Measurements from ENCODE around the gene SNU13.
A peak's percentile ranks its signal among the peaks of the same experiment; 100 is the strongest.
"Not testable (repeated sequence)": the region's sequence is repeated elsewhere in the genome, so short reads cannot be mapped to it uniquely, and the experiment has no call there.

SNU13 gene

GRCh38 chr22:41688365-41689211 is at the start of gene SNU13:
Gene SNU13, minus strand, starts transcription at chr22:41688867. Its CDS starts 71 bp downstream, at chr22:41688796.
- H3K4me1 Mint-ChIP-seq = peaks cover 20% of the 10 kb centered on the region
- H3K4me3 Mint-ChIP-seq = peak within 1 kb of the TSS; percentile 96 to 98 (median 97)
- no peak for TF ChIP-seq CTCF (IDR thresholded peaks at IDR 0.05; ENCODE audit: unreplicated experiment in 3 of 3)
- no peaks in the 10 kb centered on the region for H3K27me3 Mint-ChIP-seq (ENCODE audit: low read depth)
- H3K27ac Mint-ChIP-seq = peak within 1 kb of the TSS; percentile 96 to 99 (median 99)
- no peaks in the 10 kb centered on the region for H3K9me3 Mint-ChIP-seq
- H3K36me3 Mint-ChIP-seq (ENCODE audit: low read depth) = no peaks in the 10 kb centered on the region

GRCh38 chr22:41733241-41733640 is 44.6 kb upstream of the SNU13 start:
- not testable (repeated sequence) for H3K27me3 Mint-ChIP-seq (ENCODE audit: low read depth); H3K4me3 Mint-ChIP-seq; H3K27ac Mint-ChIP-seq; H3K4me1 Mint-ChIP-seq; H3K36me3 Mint-ChIP-seq (ENCODE audit: low read depth); H3K9me3 Mint-ChIP-seq

- Mint-ChIP-seq H3K4me1 (no peaks in the 10 kb centered on the region), H3K36me3 (ENCODE audit: low read depth) (no peaks in the 10 kb centered on the region), H3K4me3 (no peak overlapping the region), H3K27ac (no peak overlapping the region), H3K27me3 (ENCODE audit: low read depth) (no peaks in the 10 kb centered on the region), H3K9me3 (no peaks in the 10 kb centered on the region)
- TF ChIP-seq CTCF (IDR thresholded peaks at IDR 0.05; ENCODE audit: unreplicated experiment in 3 of 3) = no peak
Measured at GRCh38 chr22:41732096-41732772, 43.6 kb upstream of the SNU13 start.

GRCh38 chr22:41731609-41732008 is 42.9 kb upstream of the SNU13 start:
- Mint-ChIP-seq H3K9me3 (no peaks in the 10 kb centered on the region), H3K27ac (no peak overlapping the region), H3K4me1 (no peaks in the 10 kb centered on the region), H3K4me3 (no peak overlapping the region), H3K36me3 (ENCODE audit: low read depth) (no peaks in the 10 kb centered on the region), H3K27me3 (ENCODE audit: low read depth) (no peaks in the 10 kb centered on the region)
- no peak for TF ChIP-seq CTCF (IDR thresholded peaks at IDR 0.05; ENCODE audit: unreplicated experiment in 3 of 3)

- H3K4me1 Mint-ChIP-seq = no peaks in the 10 kb centered on the region
- H3K4me3 Mint-ChIP-seq = no peak overlapping the region
- H3K27ac Mint-ChIP-seq = no peak overlapping the region
- no peaks in the 10 kb centered on the region for H3K27me3 Mint-ChIP-seq (ENCODE audit: low read depth)
- H3K36me3 Mint-ChIP-seq (ENCODE audit: low read depth) = no peaks in the 10 kb centered on the region
- H3K9me3 Mint-ChIP-seq = no peaks in the 10 kb centered on the region
- no peak for TF ChIP-seq CTCF (IDR thresholded peaks at IDR 0.05; ENCODE audit: unreplicated experiment in 3 of 3)
Measured at GRCh38 chr22:41725510-41726110, 36.9 kb upstream of the SNU13 start.

- H3K36me3 Mint-ChIP-seq (ENCODE audit: low read depth) = no peaks in the 10 kb centered on the region
- no peak overlapping the region for H3K27ac Mint-ChIP-seq
- H3K9me3 Mint-ChIP-seq = no peaks in the 10 kb centered on the region
- no peak for TF ChIP-seq CTCF (IDR thresholded peaks at IDR 0.05; ENCODE audit: unreplicated experiment in 3 of 3)
- H3K27me3 Mint-ChIP-seq (ENCODE audit: low read depth) = no peaks in the 10 kb centered on the region
- H3K4me3 Mint-ChIP-seq = no peak overlapping the region
- no peaks in the 10 kb centered on the region for H3K4me1 Mint-ChIP-seq
Measured at GRCh38 chr22:41722496-41722895, 33.8 kb upstream of the SNU13 start.

All from nephron (organoid).